HCT116 (cell line): ENCODE results near the gene SLC22A5. TPM values are rescaled to one million over a fixed set of nuclear protein-coding genes. Genes with fewer than 3 reads are reported as not detected.

Source experiments
- ATAC-seq: fragments of 200-7000 bp; cut with Tn5 transposase; 2 replicates; pipeline ENCODE4 v1.9.1; 2020; ENCODE audit warnings: mild to moderate bottlenecking, moderate library complexity
- BruUV-seq: library from RNA; stranded (reverse); fragments of 400-500 nt; replicated peaks from 2 replicates; lab custom pipeline; 2021; lab: Mats Ljungman, UMichigan
- CTCF ChIA-PET: fragments of 300-600 bp; sonication (Branson Sonifier 250); formaldehyde crosslinking; loops from one replicate; lab custom pipeline; 2021; ENCODE audit warnings: antibody characterized with exemption; lab: Charles Lee
- POLR2A ChIA-PET: fragments of 300-600, 350-600 bp; sonication (Branson Sonifier 250); formaldehyde crosslinking; loops from one replicate; lab custom pipeline; 2021; ENCODE audit warnings: antibody characterized with exemption; lab: Charles Lee
- RAD21 ChIA-PET, 2 experiments: fragments of 300-600 bp; sonication (Branson Sonifier 250); formaldehyde crosslinking; loops; one replicate each; lab custom pipeline; 2023; ENCODE audit warnings: low total read pairs in 2 of 2; ENCODE audit not compliant: uncharacterized antibody in 2 of 2, unreplicated experiment in 2 of 2, low non-redundant PET in 1 of 2; lab: Charles Lee
- DNase-seq: peaks from one replicate; pipeline ENCODE4 v3.0.0-alpha.2; 2010; ENCODE audit warnings: low read depth, low spot score
- H2AFZ ChIP-seq: fragments of 200-600 bp; shearing (Covaris generic), sonication (generic); 2 replicates; pipeline ENCODE4 v1.6.1; 2017; ENCODE audit warnings: low read depth, mixed run types, mixed read lengths, antibody characterized with exemption, low read length; ENCODE audit not compliant: poor library complexity, severe bottlenecking
- H3K27ac ChIP-seq: 2 replicates; pipeline ENCODE4 v1.5.1; 2012; ENCODE audit warnings: low read depth, low read length
- H3K27me3 ChIP-seq: fragments of 200-600 bp; sonication (generic); 2 replicates; pipeline ENCODE4 v1.6.1; 2016; ENCODE audit warnings: mixed run types, low read length, mixed read lengths; ENCODE audit not compliant: insufficient read depth
- H3K36me3 ChIP-seq, 2 experiments: fragments of 200-500 bp in 1 of 2; fragments of 200-600 bp in 1 of 2; sonication (Bioruptor generic) in 1 of 2; sonication (generic) in 1 of 2; 2 replicates each; pipeline versions ENCODE4 v1.5.1 to v1.6.1; 2014 to 2016; ENCODE audit warnings: low read length in 2 of 2, inconsistent platforms in 1 of 2, mixed read lengths in 1 of 2, mixed run types in 1 of 2; ENCODE audit not compliant: insufficient read depth in 2 of 2, control insufficient read depth in 1 of 2
- H3K4me1 ChIP-seq, 2 experiments: fragments of 200-600 bp in 1 of 2; sonication (generic) in 1 of 2; 2 replicates each; pipeline versions ENCODE4 v1.5.1 to v1.6.1; 2012 to 2017; ENCODE audit warnings: low read length in 2 of 2, inconsistent platforms in 1 of 2, mild to moderate bottlenecking in 1 of 2, mixed read lengths in 1 of 2, mixed run types in 1 of 2, moderate library complexity in 1 of 2; ENCODE audit not compliant: insufficient read depth in 2 of 2, control insufficient read depth in 1 of 2
- H3K4me2 ChIP-seq: fragments of 200-600 bp; sonication (generic); 2 replicates; pipeline ENCODE4 v1.6.1; 2017; ENCODE audit warnings: mixed run types, low read length, mixed read lengths
- H3K4me3 ChIP-seq, 2 experiments: fragments of 200-600 bp in 1 of 2; sonication (generic) in 1 of 2; replicated peaks in 1 of 2; 2 replicates each; pipeline ENCODE4 v1.5.1; 2011 to 2016; ENCODE audit warnings: low read length in 2 of 2, control low read depth in 1 of 2, low read depth in 1 of 2, mild to moderate bottlenecking in 1 of 2, mixed read lengths in 1 of 2, mixed run types in 1 of 2
- H3K79me2 ChIP-seq: fragments of 200-600 bp; sonication (generic); 2 replicates; pipeline ENCODE4 v1.6.1; 2017; ENCODE audit warnings: mild to moderate bottlenecking, mixed run types, low read length, moderate library complexity, mixed read lengths; ENCODE audit not compliant: insufficient read depth
- H3K9ac ChIP-seq: fragments of 200-600 bp; sonication (generic); 2 replicates; pipeline ENCODE4 v1.6.1; 2016; ENCODE audit warnings: low read length, mixed read lengths
- H3K9me2 ChIP-seq: fragments of 200-600 bp; sonication (generic), shearing (Covaris generic); 2 replicates; pipeline ENCODE4 v1.6.1; 2017; ENCODE audit warnings: mixed run types, mild to moderate bottlenecking, moderate library complexity; ENCODE audit not compliant: insufficient read depth
- H3K9me3 ChIP-seq, 2 experiments: fragments of 200-500 bp in 1 of 2; fragments of 200-600 bp in 1 of 2; sonication (Bioruptor generic) in 1 of 2; sonication (generic) in 1 of 2; 2 replicates each; pipeline ENCODE4 v1.6.1; 2014 to 2017; ENCODE audit warnings: low read length in 2 of 2, mixed read lengths in 2 of 2, inconsistent platforms in 1 of 2, low read depth in 1 of 2, mild to moderate bottlenecking in 1 of 2, mixed run types in 1 of 2, moderate library complexity in 1 of 2; ENCODE audit not compliant: control insufficient read depth in 1 of 2, insufficient read depth in 1 of 2
- H4K20me1 ChIP-seq: fragments of 200-600 bp; sonication (generic), shearing (Covaris generic); 2 replicates; pipeline ENCODE4 v1.6.1; 2017; ENCODE audit warnings: mixed run types, mild to moderate bottlenecking, moderate library complexity; ENCODE audit not compliant: insufficient read depth
- CBX3 ChIP-seq: IDR thresholded peaks from 2 replicates; pipeline ENCODE4 v1.6.1; 2012; ENCODE audit warnings: low read depth
- CEBPB ChIP-seq: IDR thresholded peaks from 2 replicates; pipeline ENCODE4 v1.6.1; 2012; ENCODE audit warnings: low read depth
- CTCF ChIP-seq, 3 experiments: fragments of 200-600 bp in 1 of 3; sonication (generic) in 1 of 3; IDR thresholded peaks in 2 of 3; conservative IDR thresholded peaks in 1 of 3; 2 replicates each; pipeline ENCODE4 v1.5.1; 2012 to 2017; ENCODE audit warnings: low read depth in 2 of 3, low read length in 2 of 3, antibody characterized with exemption in 1 of 3, borderline replicate concordance in 1 of 3, control low read depth in 1 of 3, mild to moderate bottlenecking in 1 of 3, mixed read lengths in 1 of 3, mixed run types in 1 of 3, moderate library complexity in 1 of 3; ENCODE audit not compliant: insufficient read depth in 1 of 3
- EGR1 ChIP-seq: IDR thresholded peaks from 2 replicates; pipeline ENCODE4 v1.6.1; 2012; ENCODE audit warnings: low read depth
- ELF1 ChIP-seq: IDR thresholded peaks from 2 replicates; pipeline ENCODE4 v1.6.1; 2012; ENCODE audit warnings: low read depth, borderline replicate concordance
- EZH2 ChIP-seq: fragments of 200-600 bp; sonication (generic); IDR thresholded peaks from 2 replicates; pipeline ENCODE4 v1.6.1; 2017; ENCODE audit warnings: antibody characterized with exemption, mixed run types
- FOSL1 ChIP-seq: IDR thresholded peaks from 2 replicates; pipeline ENCODE4 v1.6.1; 2012; ENCODE audit warnings: low read depth
- POLR2A ChIP-seq: IDR thresholded peaks from 2 replicates; pipeline ENCODE4 v1.7.0; 2011; ENCODE audit warnings: borderline replicate concordance; ENCODE audit not compliant: insufficient read depth, insufficient read length; ENCODE audit errors: extremely low read depth
- POLR2AphosphoS5 ChIP-seq: IDR thresholded peaks from 2 replicates; pipeline ENCODE4 v1.6.1; 2011; ENCODE audit warnings: mild to moderate bottlenecking, low read depth, low read length, moderate library complexity
- RAD21 ChIP-seq: IDR thresholded peaks from 2 replicates; pipeline ENCODE4 v1.6.1; 2012; ENCODE audit warnings: low read depth, mild to moderate bottlenecking
- SIN3A ChIP-seq: IDR thresholded peaks from 2 replicates; pipeline ENCODE4 v1.6.1; 2012; ENCODE audit warnings: low read depth
- SP1 ChIP-seq: IDR thresholded peaks from 2 replicates; pipeline ENCODE4 v1.6.1; 2012; ENCODE audit warnings: low read depth
- SRF ChIP-seq: IDR thresholded peaks from 2 replicates; pipeline ENCODE4 v1.6.1; 2012; ENCODE audit warnings: low read depth
- TCF7L2 ChIP-seq: IDR thresholded peaks from 2 replicates; pipeline ENCODE4 v1.7.0; 2011; ENCODE audit warnings: borderline replicate concordance, inconsistent platforms; ENCODE audit not compliant: insufficient read depth, insufficient read length; ENCODE audit errors: extremely low read depth
- YY1 ChIP-seq: IDR thresholded peaks from 2 replicates; pipeline ENCODE4 v1.6.1; 2011; ENCODE audit warnings: low read length, low read depth, moderate library complexity, mild to moderate bottlenecking; ENCODE audit not compliant: insufficient replicate concordance; ENCODE audit errors: extremely low read depth
- ZFX ChIP-seq: fragments of 450-650 bp; IDR thresholded peaks from 2 replicates; pipeline ENCODE4 v1.6.1; 2017
- intact Hi-C: fragments of 100-400 bp; cut with micrococcal nuclease; formaldehyde crosslinking; loops from 2 replicates; pipeline ENCODE4 v1.10.0; 2022
- total RNA-seq: library from RNA; stranded (reverse); gene quantifications from one replicate; pipeline ENCODE4 v1.2.1, GENCODE V29; 2021; ENCODE audit not compliant: unreplicated experiment
- TF ChIP-seq, protein P1 (sequence below): IDR thresholded peaks from 2 replicates; pipeline ENCODE4 v1.6.1; 2012
- TF ChIP-seq, protein P2 (sequence below): IDR thresholded peaks from 2 replicates; pipeline ENCODE4 v1.6.1; 2012; ENCODE audit warnings: low read depth

Gene SLC22A5
- total RNA-seq, 1 experiment from 2014 or later = 9.9 TPM

DNA sequence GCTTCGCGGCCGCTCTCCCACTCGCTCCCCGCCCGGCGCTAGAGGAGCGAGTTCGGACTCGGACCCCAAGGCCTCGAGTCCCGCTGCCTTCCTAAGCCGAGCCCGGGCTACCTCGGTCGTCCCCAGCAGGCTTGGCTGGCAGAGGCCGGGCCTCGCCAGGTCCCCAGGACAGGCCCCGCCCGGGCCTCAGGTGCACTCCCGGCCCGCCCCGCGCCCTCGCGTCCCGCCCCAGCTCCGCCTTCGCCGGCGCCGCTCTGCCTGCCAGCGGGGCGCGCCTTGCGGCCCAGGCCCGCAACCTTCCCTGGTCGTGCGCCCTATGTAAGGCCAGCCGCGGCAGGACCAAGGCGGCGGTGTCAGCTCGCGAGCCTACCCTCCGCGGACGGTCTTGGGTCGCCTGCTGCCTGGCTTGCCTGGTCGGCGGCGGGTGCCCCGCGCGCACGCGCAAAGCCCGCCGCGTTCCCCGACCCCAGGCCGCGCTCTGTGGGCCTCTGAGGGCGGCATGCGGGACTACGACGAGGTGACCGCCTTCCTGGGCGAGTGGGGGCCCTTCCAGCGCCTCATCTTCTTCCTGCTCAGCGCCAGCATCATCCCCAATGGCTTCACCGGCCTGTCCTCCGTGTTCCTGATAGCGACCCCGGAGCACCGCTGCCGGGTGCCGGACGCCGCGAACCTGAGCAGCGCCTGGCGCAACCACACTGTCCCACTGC is at the start of gene SLC22A5 (continued):
- TF ChIP-seq SRF (no peak), ELF1 (no peak), SIN3A (no peak; the same call in 1 of the 2 replicates), SP1 (no peak), EZH2 (no peak), YY1 (no peak), EGR1 (no peak)

DNA sequence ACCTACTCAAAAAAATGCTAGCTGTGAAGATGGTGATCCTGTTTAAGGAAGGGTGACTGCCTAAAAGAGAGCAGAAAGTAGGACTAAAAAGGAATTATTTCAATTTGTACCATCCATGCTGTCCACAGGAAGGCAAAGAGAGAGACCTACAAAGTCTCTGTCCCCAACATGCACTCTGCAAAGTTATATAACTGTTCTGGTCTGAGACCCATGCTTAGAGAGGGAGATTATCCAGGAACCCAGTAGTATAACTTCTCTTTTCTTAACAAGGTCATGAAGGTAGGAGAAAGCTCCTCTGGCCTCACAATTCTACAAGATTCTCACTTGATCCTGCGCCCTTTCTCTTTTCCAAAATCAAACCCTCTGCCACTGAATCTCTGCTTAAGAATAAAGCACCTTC is 49.5 kb upstream of the SLC22A5 start:
- no TSS peak for BruUV-seq
- intact Hi-C loops = no loop called here
- Histone ChIP-seq H3K9me2 (no peaks in the 10 kb centered on the region), H3K4me2 (no peak overlapping the region), H3K9me3 (no peaks in the 10 kb centered on the region), H3K79me2 (no peaks in the 10 kb centered on the region), H3K36me3 (no peaks in the 10 kb centered on the region), H3K4me1 (peaks cover 0 to 10% of the 10 kb centered on the region in 2 experiments; a peak in 2 of 4 replicates), H2AFZ (no peak overlapping the region), H3K9ac (no peak overlapping the region), H3K4me3 (no peak overlapping the region), H4K20me1 (no peaks in the 10 kb centered on the region), H3K27me3 (no peaks in the 10 kb centered on the region), H3K27ac (no peak overlapping the region)
- ATAC-seq = no peak
- ChIA-PET POLR2A (no interaction called here), CTCF (no interaction called here), RAD21 (no interaction called here)
- no peak for DNase-seq
- TF ChIP-seq FOSL1 (no peak), SRF (no peak), SIN3A (no peak), CBX3 (no peak), RAD21 (no peak), CEBPB (no peak), YY1 (no peak), TCF7L2 (no peak), CTCF (IDR thresholded peaks at IDR 0.05 in 2 of 3, conservative IDR thresholded peaks at IDR 0.05 in 1 of 3; ENCODE audit: borderline replicate concordance in 1 of 3, insufficient read depth in 1 of 3, low read depth in 2 of 3, low read length in 2 of 3) (no peak), ZFX (no peak), ELF1 (no peak), POLR2A (no peak), SP1 (no peak), POLR2AphosphoS5 (no peak), EGR1 (no peak)
- TF ChIP-seq, protein P1, sequence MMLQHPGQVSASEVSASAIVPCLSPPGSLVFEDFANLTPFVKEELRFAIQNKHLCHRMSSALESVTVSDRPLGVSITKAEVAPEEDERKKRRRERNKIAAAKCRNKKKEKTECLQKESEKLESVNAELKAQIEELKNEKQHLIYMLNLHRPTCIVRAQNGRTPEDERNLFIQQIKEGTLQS = no peak
- TF ChIP-seq, protein P2, sequence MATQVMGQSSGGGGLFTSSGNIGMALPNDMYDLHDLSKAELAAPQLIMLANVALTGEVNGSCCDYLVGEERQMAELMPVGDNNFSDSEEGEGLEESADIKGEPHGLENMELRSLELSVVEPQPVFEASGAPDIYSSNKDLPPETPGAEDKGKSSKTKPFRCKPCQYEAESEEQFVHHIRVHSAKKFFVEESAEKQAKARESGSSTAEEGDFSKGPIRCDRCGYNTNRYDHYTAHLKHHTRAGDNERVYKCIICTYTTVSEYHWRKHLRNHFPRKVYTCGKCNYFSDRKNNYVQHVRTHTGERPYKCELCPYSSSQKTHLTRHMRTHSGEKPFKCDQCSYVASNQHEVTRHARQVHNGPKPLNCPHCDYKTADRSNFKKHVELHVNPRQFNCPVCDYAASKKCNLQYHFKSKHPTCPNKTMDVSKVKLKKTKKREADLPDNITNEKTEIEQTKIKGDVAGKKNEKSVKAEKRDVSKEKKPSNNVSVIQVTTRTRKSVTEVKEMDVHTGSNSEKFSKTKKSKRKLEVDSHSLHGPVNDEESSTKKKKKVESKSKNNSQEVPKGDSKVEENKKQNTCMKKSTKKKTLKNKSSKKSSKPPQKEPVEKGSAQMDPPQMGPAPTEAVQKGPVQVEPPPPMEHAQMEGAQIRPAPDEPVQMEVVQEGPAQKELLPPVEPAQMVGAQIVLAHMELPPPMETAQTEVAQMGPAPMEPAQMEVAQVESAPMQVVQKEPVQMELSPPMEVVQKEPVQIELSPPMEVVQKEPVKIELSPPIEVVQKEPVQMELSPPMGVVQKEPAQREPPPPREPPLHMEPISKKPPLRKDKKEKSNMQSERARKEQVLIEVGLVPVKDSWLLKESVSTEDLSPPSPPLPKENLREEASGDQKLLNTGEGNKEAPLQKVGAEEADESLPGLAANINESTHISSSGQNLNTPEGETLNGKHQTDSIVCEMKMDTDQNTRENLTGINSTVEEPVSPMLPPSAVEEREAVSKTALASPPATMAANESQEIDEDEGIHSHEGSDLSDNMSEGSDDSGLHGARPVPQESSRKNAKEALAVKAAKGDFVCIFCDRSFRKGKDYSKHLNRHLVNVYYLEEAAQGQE = no peak
